Testis (tissue), 3 donors: Measurements from ENCODE around the gene NCAPD3. TPM values are rescaled to one million over a fixed set of nuclear protein-coding genes. Genes with fewer than 3 reads are reported as not detected.

Experiments
- DNase-seq: peaks from one replicate; pipeline ENCODE4 v3.0.0-alpha.2; 2019
- H3K27ac ChIP-seq, 2 donors: fragments of 200-600 bp; sonication (generic); one replicate each; pipeline ENCODE4 v1.5.1; 2019
- H3K27me3 ChIP-seq: fragments of 200-600 bp; sonication (generic); one replicate; pipeline ENCODE4 v1.5.1; 2019
- H3K36me3 ChIP-seq: fragments of 200-600 bp; sonication (generic); one replicate; pipeline ENCODE4 v1.5.1; 2017; ENCODE audit warnings: low read depth; ENCODE audit errors: missing control alignments
- H3K4me1 ChIP-seq: fragments of 200-600 bp; sonication (generic); one replicate; pipeline ENCODE4 v1.5.1; 2019
- H3K4me3 ChIP-seq, 2 donors: fragments of 200-600 bp; sonication (generic); one replicate each; pipeline ENCODE4 v1.5.1; 2017 to 2019
- H3K9me3 ChIP-seq: fragments of 200-600 bp; sonication (generic); one replicate; pipeline ENCODE4 v1.5.1; 2017
- CTCF ChIP-seq, 3 experiments: fragments of 450-650 bp in 2 of 3; fragments of 200-600 bp in 1 of 3; sonication (generic) in 1 of 3; IDR thresholded peaks; one replicate each; pipeline ENCODE4 v1.5.1; 2016 to 2019; ENCODE audit warnings: antibody characterized with exemption in 3 of 3, mild to moderate bottlenecking in 2 of 3, moderate library complexity in 1 of 3
- POLR2A ChIP-seq: fragments of 450-650 bp; IDR thresholded peaks from one replicate; pipeline ENCODE4 v1.6.1; 2017; ENCODE audit warnings: antibody characterized with exemption, mild to moderate bottlenecking, moderate library complexity
- WGBS, 2 donors: methylation state at CpG; one replicate each; pipeline ENCODE4 v1.1.5; 2018; 5-methylcytosine and 5-hydroxymethylcytosine counted together
- intact Hi-C: fragments of 100-400 bp; cut with DNase I; formaldehyde crosslinking; loops from one replicate; pipeline ENCODE4 v1.15.1; 2023; ENCODE audit warnings: low total_unique reads
- polyA plus RNA-seq: library from polyadenylated mRNA; stranded (reverse); fragments of 350-450 nt; fragmentation: Illumina TruSeq; extraction: RNeasy Lipid Tissue Mini Kit (QIAGEN cat#74804); gene quantifications from one replicate; pipeline ENCODE4 v1.2.3, GENCODE V29; 2014; ENCODE audit warnings: low read depth, low replicate concordance; ENCODE audit not compliant: insufficient read depth
- total RNA-seq, 2 donors: library from RNA; depleted of rRNA; stranded (reverse); fragments of >200 nt; gene quantifications; one replicate each; pipeline ENCODE4 v1.2.3, GENCODE V29; 2016

Gene NCAPD3
- total and polyA plus RNA-seq, 3 donors from 2014 or later: 30.8 to 82.9 (median 69.3) TPM

GRCh38 chr11:134131628-134132244, 92.0 kb downstream of the NCAPD3 start:
- no peak for TF ChIP-seq CTCF (IDR thresholded peaks at IDR 0.05)
- no peak for TF ChIP-seq POLR2A
- Histone ChIP-seq H3K4me1 (no peaks in the 10 kb centered on the region), H3K27me3 (no peaks in the 10 kb centered on the region), H3K9me3 (no peaks in the 10 kb centered on the region), H3K27ac (no peak overlapping the region), H3K36me3 (no peaks in the 10 kb centered on the region), H3K4me3 (no peak overlapping the region)
- WGBS, 2 donors: 76 to 83% methylated on average over 2 of the region's 2 CpGs
- DNase-seq: no peak
- intact Hi-C loops: loop anchor here (10.0 kb wide), 1 partner anchor 77 kb away; no protein-coding TSS in a partner anchor

GRCh38 chr11:134126217-134126822, 97.4 kb downstream of the NCAPD3 start:
- Histone ChIP-seq H3K27me3 (no peaks in the 10 kb centered on the region), H3K4me1 (peaks cover 17% of the 10 kb centered on the region), H3K4me3 (no peak overlapping the region), H3K36me3 (no peaks in the 10 kb centered on the region), H3K9me3 (no peaks in the 10 kb centered on the region), H3K27ac (peak overlapping the region; percentile 43 to 46)
- 62 to 76% methylated on average over 1 of the region's 1 CpG for WGBS, 2 donors
- DNase-seq: no peak
- TF ChIP-seq CTCF (IDR thresholded peaks at IDR 0.05) (no peak), POLR2A (no peak)
- intact Hi-C loops: no loop called here

- no peak for DNase-seq
- WGBS, 2 donors: 19 to 21% methylated on average over 8 to 9 of the region's 9 CpGs
- Histone ChIP-seq H3K27ac (peak overlapping the region; percentile 43 to 46), H3K27me3 (no peaks in the 10 kb centered on the region), H3K36me3 (no peaks in the 10 kb centered on the region), H3K9me3 (no peaks in the 10 kb centered on the region), H3K4me3 (peak overlapping the region in 1 of 2 donors; percentile 6), H3K4me1 (peaks cover 18% of the 10 kb centered on the region)
- intact Hi-C loops: no loop called here
- TF ChIP-seq POLR2A (no peak), CTCF (IDR thresholded peaks at IDR 0.05) (no peak)
Measured at GRCh38 chr11:134125507-134125906, 98.3 kb downstream of the NCAPD3 start.

DNA sequence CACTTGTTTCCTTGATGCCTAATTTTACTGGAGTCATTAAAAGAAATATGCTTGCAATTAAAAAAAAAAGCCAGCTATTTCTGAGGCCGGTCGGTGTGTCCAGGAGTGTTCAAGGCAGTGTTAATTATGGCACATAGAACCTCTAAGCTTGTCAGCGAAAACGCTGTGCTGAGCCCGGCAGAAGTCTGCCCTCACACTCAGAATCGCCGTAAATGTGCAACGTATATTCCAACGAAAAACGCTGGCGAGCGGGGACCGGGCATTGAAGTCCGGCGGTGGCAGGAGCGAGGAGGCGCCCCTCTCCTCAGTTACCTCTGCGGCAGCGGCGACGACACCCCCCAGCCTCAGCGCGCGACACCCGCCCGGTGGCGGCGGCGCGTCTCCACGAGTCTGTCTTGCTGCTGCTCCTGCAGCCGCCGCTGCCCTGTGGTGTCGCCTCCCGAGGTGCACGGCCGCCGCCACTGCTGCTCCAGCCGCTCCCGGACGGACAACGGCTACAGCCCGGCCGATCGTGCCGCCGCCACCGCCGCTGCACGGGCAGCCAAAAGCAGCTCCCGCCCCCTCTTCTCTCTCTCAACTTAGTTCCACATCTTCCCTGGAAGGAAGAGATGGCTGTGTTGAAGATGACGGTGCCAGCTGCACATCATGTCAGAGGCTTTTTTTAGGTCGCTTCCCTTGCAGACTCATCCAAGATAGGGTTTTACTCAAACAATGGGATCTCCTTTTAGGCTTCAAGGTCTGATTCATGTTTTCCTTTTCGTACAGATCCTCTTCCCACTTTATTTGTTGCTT, 98.9 kb downstream of the NCAPD3 start:
- TF ChIP-seq POLR2A (no peak), CTCF (IDR thresholded peaks at IDR 0.05) (no peak)
- no peaks in the 10 kb centered on the region for H3K9me3 ChIP-seq
- intact Hi-C loops: no loop called here
- no peaks in the 10 kb centered on the region for H3K36me3 ChIP-seq
- peak overlapping the region; percentile 6 to 7 for H3K4me3 ChIP-seq
- peak overlapping the region; percentile 43 to 46 for H3K27ac ChIP-seq
- DNase-seq: peak; percentile 57
- H3K27me3 ChIP-seq: no peaks in the 10 kb centered on the region
- 14 to 24% methylated on average over 23 to 41 of the region's 54 CpGs for WGBS, 2 donors
- peaks cover 18% of the 10 kb centered on the region for H3K4me1 ChIP-seq
